Neural progenitor cell (in vitro differentiated cells): ENCODE results near the gene PARD3B.

ENCODE experiments used
- CTCF ChIP-seq: fragments of 200-600 bp; sonication (generic); IDR thresholded peaks from 2 replicates; pipeline ENCODE4 v1.5.1; 2017; ENCODE audit warnings: antibody characterized with exemption, mild to moderate bottlenecking
- EZH2 ChIP-seq: fragments of 200-600 bp; sonication (generic); IDR thresholded peaks from 2 replicates; pipeline ENCODE4 v1.6.1; 2017; ENCODE audit warnings: antibody characterized with exemption, mild to moderate bottlenecking, moderate library complexity

DNA sequence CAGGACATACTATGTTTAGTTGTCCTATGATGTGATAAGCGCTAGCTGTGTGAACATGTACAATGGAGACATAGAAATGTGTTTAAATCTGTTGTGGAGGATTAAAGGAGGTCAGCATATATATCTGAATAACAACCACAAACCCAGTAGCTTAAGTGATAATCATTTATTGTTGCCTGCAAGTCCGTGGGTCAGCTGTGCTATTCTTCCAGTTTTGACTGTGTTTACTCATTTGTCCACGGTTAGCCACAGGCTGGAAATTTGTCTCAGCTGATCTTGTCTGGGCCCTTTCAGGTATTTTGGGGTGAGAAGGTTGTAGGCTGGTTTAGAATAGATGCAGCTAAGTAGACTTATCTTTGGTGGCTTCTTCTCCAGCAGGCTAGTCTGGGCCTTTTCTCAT is 110.4 kb downstream of the PARD3B start:
- TF ChIP-seq EZH2 (no peak), CTCF (no peak)
